Endothelial cell of umbilical vein (primary cell): ENCODE results near the gene FBXW7. TPM values are rescaled to one million over a fixed set of nuclear protein-coding genes. Genes with fewer than 3 reads are reported as not detected.

Experiments used
- BruUV-seq: library from RNA; stranded (reverse); fragments of 400-500 nt; replicated peaks from 2 replicates; lab custom pipeline; 2021; lab: Mats Ljungman, UMichigan
- CTCF ChIA-PET: fragments of 300-600, 350-600 bp; sonication (Branson Sonifier 250); formaldehyde crosslinking; loops from one replicate; lab custom pipeline; 2021; ENCODE audit warnings: antibody characterized with exemption, inconsistent platforms; lab: Charles Lee
- POLR2A ChIA-PET: fragments of 300-600, 350-600 bp; sonication (Branson Sonifier 250); formaldehyde crosslinking; loops from one replicate; lab custom pipeline; 2021; ENCODE audit warnings: antibody characterized with exemption, inconsistent platforms; lab: Charles Lee
- DNase-seq: peaks from one replicate; pipeline ENCODE4 v3.0.0-alpha.2; 2011; ENCODE audit warnings: low read depth, low spot score
- FAIRE-seq: peaks from 2 replicates; lab custom pipeline; 2011; peaks lifted over from hg19 to GRCh38; lab: Jason Lieb, UNC
- H2AFZ ChIP-seq: 2 replicates; pipeline ENCODE4 v1.6.0; 2012; ENCODE audit warnings: low read depth, low read length, control low read depth, inconsistent platforms
- H3K27ac ChIP-seq: 2 replicates; pipeline ENCODE4 v1.5.1; 2011; ENCODE audit warnings: low read depth, mild to moderate bottlenecking, control low read depth, low read length, moderate library complexity; ENCODE audit not compliant: insufficient read depth
- H3K27me3 ChIP-seq, 2 experiments: 2 replicates each; pipeline versions ENCODE4 v1.6.0 to v1.6.1; 2011; ENCODE audit warnings: low read length in 2 of 2, mixed read lengths in 1 of 2; ENCODE audit not compliant: control insufficient read depth in 2 of 2, insufficient read depth in 2 of 2
- H3K36me3 ChIP-seq, 2 experiments: 2 replicates in 1 of 2; 3 replicates in 1 of 2; pipeline ENCODE4 v1.5.1; 2011; ENCODE audit warnings: low read length in 2 of 2, mild to moderate bottlenecking in 1 of 2, moderate library complexity in 1 of 2; ENCODE audit not compliant: control insufficient read depth in 2 of 2, insufficient read depth in 2 of 2; ENCODE audit errors: extremely low read depth in 1 of 2
- H3K4me1 ChIP-seq: 3 replicates; pipeline ENCODE4 v1.5.1; 2011; ENCODE audit warnings: mild to moderate bottlenecking, low read length; ENCODE audit not compliant: control insufficient read depth, insufficient read depth; ENCODE audit errors: extremely low read depth
- H3K4me2 ChIP-seq: 2 replicates; pipeline ENCODE4 v1.6.1; 2011; ENCODE audit warnings: low read length, control low read depth, mixed read lengths; ENCODE audit not compliant: insufficient read depth
- H3K4me3 ChIP-seq, 3 experiments: fragments of 200-600 bp in 1 of 3; sonication (generic), shearing (Covaris generic) in 1 of 3; replicated peaks in 1 of 3; 2 replicates each; pipeline ENCODE4 v1.5.1; 2011 to 2016; ENCODE audit warnings: control low read depth in 3 of 3, low read length in 3 of 3, mild to moderate bottlenecking in 2 of 3, inconsistent platforms in 1 of 3, low read depth in 1 of 3, moderate library complexity in 1 of 3; ENCODE audit not compliant: insufficient read depth in 1 of 3
- H3K79me2 ChIP-seq: 2 replicates; pipeline ENCODE4 v1.6.0; 2012; ENCODE audit warnings: low read length, inconsistent platforms; ENCODE audit not compliant: control insufficient read depth, insufficient read depth
- H3K9ac ChIP-seq: replicated peaks from 2 replicates; pipeline ENCODE3; 2011; ENCODE audit warnings: low read length, control low read depth; ENCODE audit not compliant: insufficient read depth; ENCODE audit errors: extremely low read depth
- H3K9me1 ChIP-seq: replicated peaks from 3 replicates; pipeline ENCODE4 v1.6.0; 2011; ENCODE audit warnings: mild to moderate bottlenecking, low read length; ENCODE audit not compliant: control insufficient read depth, insufficient read depth; ENCODE audit errors: extremely low read depth
- H3K9me3 ChIP-seq: replicated peaks from 2 replicates; pipeline ENCODE4 v1.5.1; 2012; ENCODE audit warnings: low read length, inconsistent platforms; ENCODE audit not compliant: control insufficient read depth, insufficient read depth
- H4K20me1 ChIP-seq: replicated peaks from 2 replicates; pipeline ENCODE3; 2011; ENCODE audit warnings: mild to moderate bottlenecking, low read length; ENCODE audit not compliant: control insufficient read depth, insufficient read depth; ENCODE audit errors: extremely low read depth
- EZH2 ChIP-seq: IDR thresholded peaks from 2 replicates; pipeline ENCODE4 v1.6.1; 2012; ENCODE audit warnings: borderline replicate concordance, low read depth, mild to moderate bottlenecking, moderate library complexity, low read length, inconsistent platforms; ENCODE audit not compliant: severe bottlenecking
- FOS ChIP-seq: IDR thresholded peaks from 2 replicates; pipeline ENCODE4 v1.6.1; 2011; ENCODE audit warnings: mild to moderate bottlenecking, low read length, moderate library complexity, borderline replicate concordance; ENCODE audit not compliant: insufficient read depth
- GATA2 ChIP-seq: IDR thresholded peaks from 2 replicates; pipeline ENCODE4 v1.7.0; 2011; ENCODE audit warnings: low read depth, mild to moderate bottlenecking, moderate library complexity, mixed read lengths, low read length; ENCODE audit not compliant: insufficient read length, insufficient read depth
- JUN ChIP-seq: IDR thresholded peaks from 2 replicates; pipeline ENCODE4 v1.6.1; 2011; ENCODE audit warnings: borderline replicate concordance, low read depth; ENCODE audit not compliant: insufficient read length, insufficient read depth
- MYC ChIP-seq: IDR thresholded peaks from one replicate; pipeline ENCODE4 v1.6.1; 2011; ENCODE audit warnings: mild to moderate bottlenecking, low read depth, low read length
- POLR2A ChIP-seq: IDR thresholded peaks from 2 replicates; pipeline ENCODE4 v1.6.1; 2012; ENCODE audit warnings: low read depth, mild to moderate bottlenecking, control low read depth, low read length
- POLR2AphosphoS5 ChIP-seq: IDR thresholded peaks from 2 replicates; pipeline ENCODE4 v1.6.1; 2012; ENCODE audit warnings: low read depth, mild to moderate bottlenecking, control low read depth, low read length, moderate library complexity; ENCODE audit not compliant: insufficient read depth
- dilution Hi-C: fragments of 300-500 bp; cut with MboI; formaldehyde crosslinking; loops from one replicate; pipeline ENCODE4 v1.15.0; 2019; ENCODE audit warnings: low sequenced_read_pairs; ENCODE audit not compliant: extremely low pct_ligation_motif_present
- intact Hi-C: fragments of 100-400 bp; cut with micrococcal nuclease; formaldehyde crosslinking; loops from one replicate; pipeline ENCODE4 v1.10.0; 2022
- polyA plus RNA-seq, 4 experiments: library from polyadenylated mRNA; depleted of rRNA in 3 of 4; stranded (reverse) in 3 of 4; unstranded in 1 of 4; fragments of >200 nt; gene quantifications; 2 replicates each; pipeline versions ENCODE4 v1.2.1 to v1.2.3, GENCODE V29; 2011 to 2012; ENCODE audit warnings: missing spikeins in 1 of 4
- total RNA-seq: library from RNA; stranded (reverse); gene quantifications from 2 replicates; pipeline ENCODE4 v1.2.3, GENCODE V29; 2021
- TF ChIP-seq, protein P1 (sequence below): IDR thresholded peaks from 2 replicates; pipeline ENCODE4 v1.6.1; 2011; ENCODE audit not compliant: insufficient read depth, insufficient read length
- TF ChIP-seq, protein P2 (sequence below), 2 donors: IDR thresholded peaks; 1 replicate in 1 of 2; 2 replicates in 1 of 2; pipeline ENCODE4 v1.5.1; 2011; ENCODE audit warnings: low read length in 2 of 2, mild to moderate bottlenecking in 2 of 2, moderate library complexity in 2 of 2, control low read depth in 1 of 2, inconsistent platforms in 1 of 2, low read depth in 1 of 2; ENCODE audit not compliant: insufficient read depth in 1 of 2; ENCODE audit errors: extremely low read depth in 1 of 2

Gene FBXW7
- total and polyA plus RNA-seq, 2 donors (not counting 3 experiments of a cell fraction or from before 2014, with no cell fraction given): 7.0 to 28.1 TPM

DNA sequence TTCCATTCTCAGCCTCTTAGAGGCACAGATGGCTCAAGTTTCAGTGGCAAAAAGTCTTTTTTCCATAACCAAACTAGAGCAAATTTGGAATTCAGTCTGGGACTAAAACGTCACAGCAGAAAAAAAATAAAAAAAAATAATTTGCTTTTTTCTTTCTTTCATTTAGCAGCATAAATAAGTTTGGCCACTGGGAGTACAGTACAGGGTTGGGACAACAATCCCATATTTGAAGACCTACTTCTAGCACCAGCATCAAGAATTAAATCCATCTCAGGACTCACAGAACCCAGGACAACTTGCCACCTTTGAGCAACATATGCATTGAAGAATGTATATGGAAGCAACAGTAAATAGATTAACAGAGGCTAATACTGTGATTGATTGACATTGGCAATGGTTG, 214.0 kb downstream of the FBXW7 start:
- H3K4me1 ChIP-seq: no peaks in the 10 kb centered on the region
- no peak overlapping the region for H3K4me2 ChIP-seq
- H3K9ac ChIP-seq: no peak overlapping the region
- TF ChIP-seq EZH2: no peak
- no peak for TF ChIP-seq MYC
- TF ChIP-seq GATA2: no peak
- TF ChIP-seq JUN: no peak
- no peak for TF ChIP-seq FOS
- TF ChIP-seq, protein P1, sequence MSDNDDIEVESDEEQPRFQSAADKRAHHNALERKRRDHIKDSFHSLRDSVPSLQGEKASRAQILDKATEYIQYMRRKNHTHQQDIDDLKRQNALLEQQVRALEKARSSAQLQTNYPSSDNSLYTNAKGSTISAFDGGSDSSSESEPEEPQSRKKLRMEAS: no peak
- TF ChIP-seq POLR2AphosphoS5: no peak
- TF ChIP-seq, protein P2, sequence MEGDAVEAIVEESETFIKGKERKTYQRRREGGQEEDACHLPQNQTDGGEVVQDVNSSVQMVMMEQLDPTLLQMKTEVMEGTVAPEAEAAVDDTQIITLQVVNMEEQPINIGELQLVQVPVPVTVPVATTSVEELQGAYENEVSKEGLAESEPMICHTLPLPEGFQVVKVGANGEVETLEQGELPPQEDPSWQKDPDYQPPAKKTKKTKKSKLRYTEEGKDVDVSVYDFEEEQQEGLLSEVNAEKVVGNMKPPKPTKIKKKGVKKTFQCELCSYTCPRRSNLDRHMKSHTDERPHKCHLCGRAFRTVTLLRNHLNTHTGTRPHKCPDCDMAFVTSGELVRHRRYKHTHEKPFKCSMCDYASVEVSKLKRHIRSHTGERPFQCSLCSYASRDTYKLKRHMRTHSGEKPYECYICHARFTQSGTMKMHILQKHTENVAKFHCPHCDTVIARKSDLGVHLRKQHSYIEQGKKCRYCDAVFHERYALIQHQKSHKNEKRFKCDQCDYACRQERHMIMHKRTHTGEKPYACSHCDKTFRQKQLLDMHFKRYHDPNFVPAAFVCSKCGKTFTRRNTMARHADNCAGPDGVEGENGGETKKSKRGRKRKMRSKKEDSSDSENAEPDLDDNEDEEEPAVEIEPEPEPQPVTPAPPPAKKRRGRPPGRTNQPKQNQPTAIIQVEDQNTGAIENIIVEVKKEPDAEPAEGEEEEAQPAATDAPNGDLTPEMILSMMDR (IDR thresholded peaks at IDR 0.05; ENCODE audit: extremely low read depth in 1 of 2, insufficient read depth in 1 of 2, low read depth in 1 of 2, low read length in 2 of 2): no peak
- TF ChIP-seq POLR2A: no peak
- no peaks in the 10 kb centered on the region for H3K9me3 ChIP-seq
- H4K20me1 ChIP-seq: no peaks in the 10 kb centered on the region
- H3K27ac ChIP-seq: no peak overlapping the region
- no peak overlapping the region for H3K4me3 ChIP-seq
- H2AFZ ChIP-seq: no peak overlapping the region
- ChIA-PET CTCF (interaction anchor here (1.0 kb wide), 1 partner anchor 24 kb away, joined by 3 read pairs; no protein-coding TSS in a partner anchor), POLR2A (no interaction called here)
- DNase-seq (no peak), FAIRE-seq (no peak)
- H3K36me3 ChIP-seq: peaks cover 3 to 4% of the 10 kb centered on the region in 2 experiments
- H3K27me3 ChIP-seq: no peaks in the 10 kb centered on the region
- intact Hi-C loops (no loop called here), dilution Hi-C loops (no loop called here)
- H3K9me1 ChIP-seq: no peaks in the 10 kb centered on the region
- BruUV-seq: no TSS peak
- no peaks in the 10 kb centered on the region for H3K79me2 ChIP-seq
